Small intestine (tissue), 7 donors: Measurements from ENCODE around the gene RTP1. TPM values are rescaled to one million over a fixed set of nuclear protein-coding genes. Genes with fewer than 3 reads are reported as not detected.
A peak's percentile ranks its signal among the peaks of the same experiment; 100 is the strongest.
"Not testable (repeated sequence)": the region's sequence is repeated elsewhere in the genome, so short reads cannot be mapped to it uniquely, and the experiment has no call there.

Experiments used
- DNase-seq, 2 donors: peaks; one replicate each; pipeline versions ENCODE4 v3.0.0 to v3.0.0-alpha.2; 2013
- FAIRE-seq: peaks from 2 replicates; lab custom pipeline; 2012; peaks lifted over from hg19 to GRCh38; lab: Jason Lieb, UNC
- H3K27ac ChIP-seq, 3 donors: one replicate each; pipeline ENCODE4 v1.5.1; 2013; ENCODE audit warnings: low read length in 2 of 3, mild to moderate bottlenecking in 2 of 3, control low read depth in 1 of 3, inconsistent platforms in 1 of 3, low read depth in 1 of 3, moderate library complexity in 1 of 3
- H3K27me3 ChIP-seq, 3 donors: one replicate each; pipeline ENCODE4 v1.6.1; 2013; ENCODE audit warnings: low read length in 3 of 3, inconsistent platforms in 1 of 3; ENCODE audit not compliant: control insufficient read depth in 3 of 3, insufficient read depth in 3 of 3
- H3K36me3 ChIP-seq, 3 donors: one replicate each; pipeline ENCODE4 v1.6.1; 2013; ENCODE audit warnings: low read length in 3 of 3, inconsistent platforms in 1 of 3, low read depth in 1 of 3, mild to moderate bottlenecking in 1 of 3, moderate library complexity in 1 of 3; ENCODE audit not compliant: control insufficient read depth in 3 of 3, insufficient read depth in 2 of 3
- H3K4me1 ChIP-seq, 3 donors: one replicate each; pipeline ENCODE4 v1.6.1; 2013; ENCODE audit warnings: low read length in 2 of 3, inconsistent platforms in 1 of 3, low read depth in 1 of 3, mild to moderate bottlenecking in 1 of 3, moderate library complexity in 1 of 3; ENCODE audit not compliant: control insufficient read depth in 3 of 3, insufficient read depth in 2 of 3
- H3K4me3 ChIP-seq, 3 donors: one replicate each; pipeline ENCODE4 v1.5.1; 2013; ENCODE audit warnings: low read length in 3 of 3, control low read depth in 1 of 3, inconsistent platforms in 1 of 3, low read depth in 1 of 3, mild to moderate bottlenecking in 1 of 3, moderate library complexity in 1 of 3
- H3K9me3 ChIP-seq, 2 donors: one replicate each; pipeline ENCODE4 v1.6.1; 2013; ENCODE audit warnings: low read depth in 1 of 2, low read length in 1 of 2; ENCODE audit not compliant: control insufficient read depth in 2 of 2, insufficient read depth in 1 of 2
- WGBS, 3 donors: extraction: QIAGEN DNeasy Blood & Tissue Kit; methylation state at CpG; one replicate each; pipeline ENCODE4 v1.1.7; 2013; 5-methylcytosine and 5-hydroxymethylcytosine counted together
- polyA plus RNA-seq, 4 donors: library from polyadenylated mRNA; stranded (reverse) in 3 of 4; unstranded in 1 of 4; fragments of 200-250 nt in 3 of 4; fragments of 120-200 nt in 1 of 4; gene quantifications; one replicate each; pipeline versions ENCODE4 v1.2.1 to v1.2.3, GENCODE V29; 2013
- donor health status: healthy with polysubstance abuse.
- donor health status: control.
- donor health status: control.
- donor health status: Bipolar disorder and iron deficiency.
- donor health status: healthy.

The RTP1 gene
- polyA plus RNA-seq, 4 donors: not detected

DNA sequence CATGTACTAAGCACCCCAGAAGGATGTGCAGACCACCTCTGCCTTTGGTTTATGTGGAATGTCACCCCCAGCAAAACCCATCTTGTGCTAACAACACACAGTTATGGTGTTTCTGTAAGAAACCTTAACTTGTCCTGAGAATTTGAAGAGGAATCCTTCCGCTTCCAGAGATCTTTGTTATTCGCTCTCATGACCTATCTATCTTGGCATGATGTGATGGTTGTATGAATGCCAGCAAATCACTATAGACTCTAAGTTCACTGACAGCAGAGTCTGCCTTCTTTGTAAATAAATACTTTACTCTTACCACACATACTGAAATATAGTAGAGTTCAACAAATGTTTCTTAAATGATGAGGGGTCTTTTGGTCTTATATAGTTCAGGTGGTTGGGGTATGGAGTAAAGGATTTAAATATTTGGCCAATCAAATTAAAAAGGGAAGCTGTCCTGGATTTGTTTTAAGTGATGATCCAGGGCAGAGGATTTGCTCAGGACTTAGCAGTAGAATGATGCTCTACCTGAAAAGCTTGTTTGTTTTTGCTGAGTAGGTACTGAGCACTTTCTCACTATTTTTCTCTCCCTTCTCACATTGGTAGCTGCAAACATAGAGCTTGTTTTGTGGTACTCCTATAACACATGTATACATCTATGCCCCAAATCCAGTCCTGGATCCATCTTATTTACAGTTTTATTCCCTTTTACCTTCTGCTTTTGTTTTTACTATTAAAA lies 27.9 kb upstream of the RTP1 start:
- Histone ChIP-seq H3K36me3 (no peaks in the 10 kb centered on the region), H3K27ac (no peak overlapping the region), H3K4me3 (no peak overlapping the region), H3K4me1 (peaks cover 0 to 9% (median 0%) of the 10 kb centered on the region in 3 donors), H3K9me3 (no peaks in the 10 kb centered on the region), H3K27me3 (no peaks in the 10 kb centered on the region)
- DNase-seq (no peak), FAIRE-seq (no peak)
- 80 to 96% (median 89%) methylated on average over 2 of the region's 2 CpGs for WGBS, 3 donors

DNA sequence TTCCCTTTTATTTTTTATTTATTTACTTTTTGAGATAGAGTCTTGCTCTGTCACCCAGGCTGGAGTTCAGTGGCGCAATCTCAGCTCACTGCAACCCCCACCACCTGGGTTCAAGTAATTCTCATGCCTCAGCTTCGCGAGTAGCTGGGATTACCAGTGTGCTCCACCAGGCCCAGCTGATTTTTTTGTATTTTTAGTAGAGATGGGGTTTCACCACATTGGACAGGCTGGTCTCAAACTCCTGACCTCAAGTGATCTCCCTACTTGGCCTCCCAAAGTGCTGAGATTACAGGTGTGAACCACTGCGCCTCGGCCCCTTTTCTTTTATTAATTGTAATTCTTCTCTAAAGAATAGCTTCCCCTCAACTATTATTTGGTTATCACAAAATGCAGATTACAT lies 26.4 kb upstream of the RTP1 start:
- FAIRE-seq, H3K36me3 ChIP-seq, H3K4me1 ChIP-seq, H3K9me3 ChIP-seq, H3K27me3 ChIP-seq, H3K27ac ChIP-seq, DNase-seq, H3K4me3 ChIP-seq: not testable (repeated sequence)
- WGBS, 3 donors: 92 to 93% (median 92%) methylated on average over 5 of the region's 5 CpGs

DNA sequence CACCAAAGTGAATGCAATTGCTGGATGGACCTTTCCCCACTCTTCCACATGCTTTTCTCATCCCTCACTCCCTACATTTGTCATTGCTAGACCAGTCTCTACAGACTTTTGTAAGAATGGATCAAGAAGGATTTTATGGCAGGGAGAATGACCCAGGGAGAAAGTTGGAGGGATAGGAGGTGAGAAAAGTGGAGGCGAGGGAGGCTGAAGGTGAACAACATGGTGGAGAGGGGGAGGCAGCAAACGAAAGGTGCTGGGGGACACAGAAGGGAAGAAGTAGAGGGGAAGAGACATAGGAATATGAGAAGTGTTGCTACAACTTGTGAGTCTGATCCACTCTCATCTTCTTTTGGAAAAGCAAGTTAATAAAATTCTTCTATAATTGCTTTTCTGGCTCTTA lies 24.4 kb upstream of the RTP1 start:
- Histone ChIP-seq H3K4me3 (no peak overlapping the region), H3K27ac (no peak overlapping the region), H3K36me3 (no peaks in the 10 kb centered on the region), H3K9me3 (no peaks in the 10 kb centered on the region), H3K27me3 (no peaks in the 10 kb centered on the region), H3K4me1 (peaks cover 0 to 9% (median 0%) of the 10 kb centered on the region in 3 donors)
- FAIRE-seq: no peak
- DNase-seq: no peak
- 82 to 94% (median 91%) methylated on average over 2 of the region's 2 CpGs for WGBS, 3 donors

DNA sequence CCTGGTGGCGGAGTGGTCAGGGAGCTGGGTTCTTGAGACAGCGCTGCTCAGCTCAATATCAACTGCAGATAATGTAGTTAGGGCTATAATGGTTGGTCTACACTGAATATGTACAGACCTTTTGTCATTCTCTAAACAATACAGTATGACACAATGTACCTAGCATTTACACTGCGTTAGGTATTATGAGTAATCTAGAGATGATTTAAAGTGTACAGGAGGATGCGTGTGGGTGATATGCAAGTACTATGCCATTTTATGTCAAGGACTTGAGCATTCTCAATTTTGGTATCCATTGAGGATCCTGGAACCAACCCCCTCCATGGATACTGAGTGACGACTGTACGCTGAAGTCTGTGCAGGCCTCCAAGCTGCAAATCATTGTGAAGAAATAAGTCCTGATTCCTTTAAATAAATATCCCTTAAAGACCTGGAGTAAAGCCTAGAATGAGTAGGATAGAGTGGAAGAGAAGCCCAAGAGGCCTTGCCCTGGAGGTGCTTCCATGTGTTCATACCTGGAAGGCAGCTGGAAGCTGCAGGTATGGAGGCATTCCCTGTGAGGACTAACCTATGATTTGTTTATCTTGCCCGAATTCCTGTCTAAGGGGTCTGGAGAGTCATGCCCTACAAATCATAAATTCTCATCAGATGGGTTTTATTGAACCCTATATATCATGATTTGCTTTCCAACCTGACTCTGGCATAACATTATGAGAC lies 15.7 kb upstream of the RTP1 start:
- WGBS, 3 donors: 92% methylated on average over 7 of the region's 7 CpGs
- Histone ChIP-seq H3K27me3 (peaks cover 0 to 1% (median 0%) of the 10 kb centered on the region in 3 donors), H3K4me3 (no peak overlapping the region), H3K27ac (no peak overlapping the region), H3K36me3 (no peaks in the 10 kb centered on the region), H3K9me3 (no peaks in the 10 kb centered on the region), H3K4me1 (peaks cover 0 to 12% (median 0%) of the 10 kb centered on the region in 3 donors)
- FAIRE-seq (no peak), DNase-seq (no peak)

DNA sequence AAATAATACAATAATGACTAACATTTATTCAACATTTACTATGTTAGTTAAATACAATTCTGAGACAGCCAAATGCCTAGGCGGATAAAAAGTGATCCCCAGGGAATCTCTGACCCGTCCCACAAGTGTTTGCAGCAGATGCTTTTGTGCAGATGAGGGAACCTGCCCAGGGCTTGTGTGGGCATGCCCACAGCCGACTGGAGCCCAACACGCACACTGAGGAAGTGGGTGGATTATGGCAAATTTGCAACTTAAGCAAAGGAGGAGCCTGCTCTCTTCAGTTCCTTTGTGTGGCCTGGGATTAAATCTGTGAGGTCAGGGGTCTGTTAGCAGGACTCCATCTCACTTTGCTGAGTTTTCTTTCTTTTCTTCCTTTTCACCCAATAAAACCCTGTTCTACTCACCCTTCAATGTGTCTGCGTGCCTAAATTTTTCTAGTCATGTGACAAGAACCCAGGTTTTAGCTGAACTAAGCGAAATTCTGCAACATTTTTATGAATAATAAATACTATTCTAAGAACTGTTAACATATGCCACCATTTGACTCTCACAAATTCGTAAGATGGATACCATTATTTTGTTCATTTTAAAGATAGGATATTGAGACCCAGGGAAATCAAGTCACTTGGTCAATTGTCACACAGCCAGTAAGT lies 13.9 kb upstream of the RTP1 start:
- Histone ChIP-seq H3K27ac (no peak overlapping the region), H3K27me3 (peaks cover 0 to 3% (median 1%) of the 10 kb centered on the region in 3 donors), H3K4me1 (peaks cover 0 to 20% (median 0%) of the 10 kb centered on the region in 3 donors), H3K36me3 (no peaks in the 10 kb centered on the region), H3K9me3 (no peaks in the 10 kb centered on the region), H3K4me3 (no peak overlapping the region)
- no peak for FAIRE-seq
- WGBS, 3 donors: 70 to 84% (median 81%) methylated on average over 7 of the region's 7 CpGs
- no peak for DNase-seq

DNA sequence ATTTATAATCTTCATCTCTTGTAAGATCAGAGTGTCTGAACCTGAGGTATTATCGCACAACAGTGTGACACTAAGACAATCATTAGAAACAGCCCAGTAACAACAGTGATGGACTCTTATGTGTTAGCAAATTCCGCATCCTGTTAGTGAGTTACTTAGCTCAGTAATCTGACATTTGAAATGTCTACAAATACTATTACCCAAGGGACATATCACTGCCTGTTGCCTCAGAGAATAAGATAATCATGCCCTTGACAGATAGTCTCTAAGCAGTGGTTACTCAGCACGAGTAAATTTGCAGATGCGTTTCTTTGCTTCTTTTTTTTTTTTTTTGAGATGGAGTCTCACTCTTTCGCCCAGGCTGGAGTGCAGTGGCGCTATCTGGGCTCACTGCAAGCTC lies 13.4 kb upstream of the RTP1 start:
- Histone ChIP-seq H3K4me3 (no peak overlapping the region), H3K4me1 (peaks cover 0 to 20% (median 0%) of the 10 kb centered on the region in 3 donors), H3K27ac (no peak overlapping the region), H3K36me3 (no peaks in the 10 kb centered on the region), H3K27me3 (peaks cover 0 to 3% (median 1%) of the 10 kb centered on the region in 3 donors), H3K9me3 (no peaks in the 10 kb centered on the region)
- DNase-seq (no peak), FAIRE-seq (no peak)
- 88 to 89% (median 89%) methylated on average over 6 of the region's 6 CpGs for WGBS, 3 donors

DNA sequence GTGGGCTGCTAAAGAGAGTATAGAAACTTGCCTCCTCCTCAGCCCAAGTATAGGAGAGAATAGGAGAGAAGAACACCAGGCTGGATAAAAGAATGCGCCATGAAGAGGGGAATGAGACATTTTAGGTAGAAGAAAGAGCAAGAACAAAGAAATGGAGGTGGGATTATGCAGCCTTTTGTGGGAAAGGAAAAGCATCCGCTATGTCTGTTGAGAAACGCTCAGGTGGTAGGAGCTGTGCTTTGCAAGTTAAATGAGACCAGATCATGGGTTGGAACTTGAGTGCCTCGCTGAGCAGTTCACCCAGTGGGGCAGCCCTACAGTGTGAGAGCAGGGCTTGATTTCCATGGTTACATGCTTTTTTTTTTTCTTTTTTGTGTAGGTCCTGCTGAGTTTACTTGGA lies 11.5 kb upstream of the RTP1 start:
- peaks cover 0 to 20% (median 0%) of the 10 kb centered on the region in 3 donors for H3K4me1 ChIP-seq
- DNase-seq (no peak), FAIRE-seq (no peak)
- 87 to 99% (median 96%) methylated on average over 4 of the region's 4 CpGs for WGBS, 3 donors
- H3K27ac ChIP-seq: peak overlapping the region in 1 of 3 donors; percentile 75
- H3K36me3 ChIP-seq: no peaks in the 10 kb centered on the region
- H3K4me3 ChIP-seq: no peak overlapping the region
- H3K27me3 ChIP-seq: peaks cover 0 to 3% (median 1%) of the 10 kb centered on the region in 3 donors
- H3K9me3 ChIP-seq: no peaks in the 10 kb centered on the region

DNA sequence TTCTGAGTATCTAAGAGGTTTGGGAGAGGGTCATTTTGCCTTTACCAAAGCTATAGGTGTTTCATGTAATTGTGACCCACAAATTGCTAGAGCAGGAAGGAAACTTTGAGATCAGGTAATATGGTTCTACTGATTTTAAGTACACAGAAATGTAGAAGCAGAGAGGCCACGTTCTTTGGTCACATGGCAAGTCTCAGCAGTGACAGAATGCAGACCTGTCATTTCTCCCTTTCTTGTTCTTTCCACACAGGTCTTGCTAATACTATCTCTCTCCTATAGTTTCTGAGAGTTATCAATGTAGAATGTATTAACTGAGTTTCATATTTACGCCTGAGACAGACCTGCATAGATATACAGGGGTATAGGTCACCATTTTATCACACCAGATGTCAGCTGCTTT lies 10.9 kb upstream of the RTP1 start:
- Histone ChIP-seq H3K4me3 (no peak overlapping the region), H3K9me3 (no peaks in the 10 kb centered on the region), H3K27me3 (peaks cover 0 to 3% (median 1%) of the 10 kb centered on the region in 3 donors), H3K36me3 (no peaks in the 10 kb centered on the region), H3K27ac (peak overlapping the region in 1 of 3 donors; percentile 75), H3K4me1 (peaks cover 0 to 20% (median 0%) of the 10 kb centered on the region in 3 donors)
- 23 to 46% (median 42%) methylated on average over 2 of the region's 2 CpGs for WGBS, 3 donors
- DNase-seq (peak in 1 of 2 donors; percentile 44), FAIRE-seq (no peak)
